K562 (cell line): ENCODE results near the gene CKMT2. TPM values are rescaled to one million over a fixed set of nuclear protein-coding genes. Genes with fewer than 3 reads are reported as not detected.

Experiments used
- ATAC-seq: fragments of 200-7000 bp; cut with Tn5 transposase; 3 replicates; pipeline ENCODE4 v1.9.1; 2020; ENCODE audit warnings: moderate library complexity
- BruUV-seq: library from RNA; stranded (reverse); fragments of 400-500 nt; replicated peaks from 2 replicates; lab custom pipeline; 2021; lab: Mats Ljungman, UMichigan
- CTCF ChIA-PET: fragments of 300-600 bp; formaldehyde crosslinking; extraction: SDS; loops from one replicate; lab custom pipeline; 2021; ENCODE audit warnings: low intra/inter-chr PET ratio; lab: Yijun Ruan, JAX
- POLR2A ChIA-PET: fragments of 300-600, 350-650 bp; sonication (Branson Sonifier 250); formaldehyde crosslinking; extraction: SDS; loops from one replicate; lab custom pipeline; 2021; ENCODE audit warnings: antibody characterized with exemption, inconsistent platforms; lab: Yijun Ruan, JAX
- DNase-seq, 4 experiments: peaks; one replicate each; pipeline versions ENCODE4 v3.0.0 to v3.0.0-alpha.2; 2011 to 2018; ENCODE audit warnings: low spot score in 3 of 4, mixed read lengths in 3 of 4; ENCODE audit errors: extremely low read depth in 1 of 4
- FAIRE-seq: peaks from 2 replicates; lab custom pipeline; 2011; peaks lifted over from hg19 to GRCh38; lab: Jason Lieb, UNC
- H2AFZ ChIP-seq: 2 replicates; pipeline ENCODE4 v1.6.0; 2011; ENCODE audit warnings: low read depth, low read length, control low read depth, inconsistent platforms
- H3K27ac ChIP-seq: fragments of 200-600 bp; 3 replicates; pipeline ENCODE4 v1.8.0; 2011; ENCODE audit warnings: low read depth, mild to moderate bottlenecking, control low read depth, inconsistent platforms, low read length, moderate library complexity, mixed read lengths; ENCODE audit errors: extremely low read depth
- H3K27me3 ChIP-seq, 2 experiments: fragments of 300-600 bp in 1 of 2; 2 replicates in 1 of 2; 3 replicates in 1 of 2; pipeline versions ENCODE4 v1.6.0 to v1.8.0; 2011; ENCODE audit warnings: inconsistent platforms in 2 of 2, low read length in 2 of 2, mild to moderate bottlenecking in 1 of 2, mixed read lengths in 1 of 2, moderate library complexity in 1 of 2; ENCODE audit not compliant: control insufficient read depth in 2 of 2, insufficient read depth in 2 of 2
- H3K36me3 ChIP-seq: fragments of 300-600 bp; 3 replicates; pipeline ENCODE4 v1.8.0; 2011; ENCODE audit warnings: mild to moderate bottlenecking, low read length, inconsistent platforms; ENCODE audit not compliant: control insufficient read depth, insufficient read depth
- H3K4me1 ChIP-seq, 2 experiments: fragments of 200-600 bp in 1 of 2; replicated peaks in 1 of 2; 2 replicates in 1 of 2; 3 replicates in 1 of 2; pipeline versions ENCODE4 v1.5.1 to v1.8.0; 2011; ENCODE audit warnings: inconsistent platforms in 2 of 2, low read length in 2 of 2, mild to moderate bottlenecking in 1 of 2, mixed read lengths in 1 of 2, moderate library complexity in 1 of 2; ENCODE audit not compliant: control insufficient read depth in 2 of 2, insufficient read depth in 2 of 2
- H3K4me2 ChIP-seq: 2 replicates; pipeline ENCODE4 v1.6.1; 2011; ENCODE audit warnings: low read length, control low read depth, inconsistent platforms, mixed read lengths; ENCODE audit not compliant: insufficient read depth
- H3K4me3 ChIP-seq: fragments of 200-600 bp; sonication (generic), shearing (Covaris generic); 2 replicates; pipeline ENCODE4 v1.5.1; 2016; ENCODE audit warnings: control low read depth, inconsistent platforms
- H3K79me2 ChIP-seq: fragments of 200-600 bp; 3 replicates; pipeline ENCODE4 v1.8.0; 2011; ENCODE audit warnings: low read length, inconsistent platforms; ENCODE audit not compliant: control insufficient read depth, insufficient read depth
- H3K9ac ChIP-seq, 2 experiments: 2 replicates each; pipeline versions ENCODE4 v1.6.0 to v1.6.1; 2011; ENCODE audit warnings: low read depth in 2 of 2, low read length in 2 of 2, control low read depth in 1 of 2, inconsistent platforms in 1 of 2, mild to moderate bottlenecking in 1 of 2, mixed read lengths in 1 of 2; ENCODE audit not compliant: insufficient read depth in 1 of 2
- H3K9me1 ChIP-seq: one replicate; pipeline ENCODE4 v1.6.0; 2011; ENCODE audit warnings: inconsistent platforms, mild to moderate bottlenecking, low read length, moderate library complexity; ENCODE audit not compliant: control insufficient read depth, insufficient read depth
- H3K9me3 ChIP-seq: replicated peaks from 2 replicates; pipeline ENCODE4 v1.5.1; 2011; ENCODE audit warnings: low read depth, low read length, inconsistent platforms; ENCODE audit not compliant: control insufficient read depth, insufficient read depth
- H4K20me1 ChIP-seq: replicated peaks from 2 replicates; pipeline ENCODE4 v1.6.1; 2011; ENCODE audit warnings: low read length, inconsistent platforms, mixed read lengths; ENCODE audit not compliant: control insufficient read depth, insufficient read depth
- DIDO1 ChIP-seq: fragments of 450-650 bp; IDR thresholded peaks from 2 replicates; pipeline ENCODE4 v1.6.1; 2016; ENCODE audit warnings: low read depth, missing biosample characterization, missing genetic modification characterization
- PHB ChIP-seq: fragments of 250-450 bp; sonication (Bioruptor Pico); IDR thresholded peaks from 2 replicates; pipeline ENCODE4 v1.5.0; 2021
- SAP30 ChIP-seq: fragments of 200-600 bp; sonication (generic); IDR thresholded peaks from 2 replicates; pipeline ENCODE4 v1.6.1; 2012; ENCODE audit warnings: borderline replicate concordance, low read depth, mild to moderate bottlenecking, moderate library complexity, low read length, control low read depth, inconsistent platforms; ENCODE audit not compliant: insufficient read depth, poor library complexity, severe bottlenecking
- ZKSCAN1 ChIP-seq: fragments of 150-350 bp; IDR thresholded peaks from 2 replicates; pipeline ENCODE4 v1.6.1; 2016; ENCODE audit warnings: low read depth, low read length
- ZNF316 ChIP-seq: fragments of 450-650 bp; IDR thresholded peaks from 2 replicates; pipeline ENCODE4 v1.6.1; 2016
- WGBS: fragments of 100-300 bp; shearing (Covaris generic); methylation state at CpG from one replicate; pipeline ENCODE4 v1.1.6; 2016; ENCODE audit warnings: low coverage, mixed read lengths; ENCODE audit not compliant: insufficient coverage; ENCODE audit errors: missing lambda C conversion rate; 5-methylcytosine and 5-hydroxymethylcytosine counted together
- in situ Hi-C: fragments of 300-500 bp; cut with MboI; formaldehyde crosslinking; loops from 4 replicates; pipeline ENCODE4 v1.15.0; 2018; ENCODE audit warnings: inconsistent platforms, mixed read lengths
- intact Hi-C: fragments of 100-400 bp; cut with micrococcal nuclease; formaldehyde crosslinking; loops from 2 replicates; pipeline ENCODE4 v1.14.2; 2022
- polyA plus RNA-seq, 8 experiments: library from polyadenylated mRNA; depleted of rRNA in 4 of 8; stranded (reverse) in 5 of 8; unstranded in 3 of 8; fragments of >200 nt; fragmentation: Nextera tagmentation in 2 of 8; fragmentation: Illumina TruSeq in 1 of 8; extraction: Ambion mirVana in 2 of 8; extraction: Trizol in 1 of 8; gene quantifications; 2 replicates each; pipeline versions ENCODE4 v1.2.1 to v1.2.3, GENCODE V29; 2011 to 2014; ENCODE audit warnings: inconsistent platforms in 1 of 8, missing spikeins in 1 of 8
- small RNA-seq: library from RNA; depleted of rRNA; stranded (forward); fragments of <200 nt; gene quantifications from one replicate; pipeline ENCODE3, GENCODE V24; 2014
- total RNA-seq, 7 experiments: library from RNA; depleted of rRNA in 6 of 7; stranded (reverse); fragments of >200 nt in 6 of 7; fragmentation: Illumina TruSeq in 2 of 7; extraction: Trizol in 2 of 7; gene quantifications; 2 replicates each; pipeline versions ENCODE4 v1.2.1 to v1.2.3, GENCODE V29; 2011 to 2021; ENCODE audit warnings: low replicate concordance in 1 of 7

Gene CKMT2
- total and polyA plus RNA-seq, 9 of the 15 experiments (the other 6 are each of a cell fraction or from before 2014, with no cell fraction given), result 0.03 TPM; not detected in 8

- TF ChIP-seq SAP30 (no peak), PHB (CRISPR knock-in tag) (no peak), ZNF316 (no peak)
- TF ChIP-seq, all 486 proteins: peak for 0
These were observed 82.2 kb downstream of the CKMT2 start (continued) for GRCh38 chr5:81315336-81315735.

DNA sequence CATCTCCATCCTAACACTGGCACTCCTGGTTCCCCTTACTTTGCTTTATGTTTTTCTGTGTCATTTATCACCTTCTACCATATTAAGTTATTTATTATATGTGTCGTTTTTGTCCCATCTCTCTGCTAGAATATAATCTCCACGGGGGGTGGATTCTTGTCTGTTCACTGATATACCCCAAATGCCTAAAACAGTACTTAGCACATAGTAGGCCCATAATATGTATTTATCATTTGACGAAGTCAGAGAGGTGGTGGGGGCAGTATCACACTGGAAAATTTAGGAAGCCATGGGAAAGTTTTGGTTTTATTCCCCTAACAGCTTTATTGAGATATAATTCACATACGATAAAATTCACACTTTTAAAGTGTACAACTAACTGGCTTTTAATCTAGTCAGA, 82.7 kb downstream of the CKMT2 start:
- H3K27me3 ChIP-seq, result no peaks in the 10 kb centered on the region
- no peak overlapping the region for H3K4me2 ChIP-seq
- DNase-seq, result no peak
- TF ChIP-seq ZKSCAN1 (peak; percentile 72), DIDO1 (tag) (no peak)
- TF ChIP-seq, all 486 proteins: peak for 1
- CTCF ChIA-PET, result no interaction called here
- no peaks in the 10 kb centered on the region for H4K20me1 ChIP-seq
- intact Hi-C loops, result no loop called here
- no peak overlapping the region for H3K27ac ChIP-seq
- H2AFZ ChIP-seq, result no peak overlapping the region
- no peak overlapping the region for H3K9ac ChIP-seq
- H3K36me3 ChIP-seq, result peaks cover 29% of the 10 kb centered on the region; the same call in 2 of the 3 replicates
- 39% methylated on average over 4 of the region's 4 CpGs for WGBS
- POLR2A ChIA-PET, result interaction anchor here (0.9 to 1.2 kb wide), 2 partner anchors 14 to 16 kb away, joined by 3 read pairs; no protein-coding TSS in a partner anchor
- H3K9me1 ChIP-seq, result no peaks in the 10 kb centered on the region
- ATAC-seq, result no peak
- no peaks in the 10 kb centered on the region for H3K4me1 ChIP-seq
- in situ Hi-C loops, result no loop called here
- no TSS peak for BruUV-seq
- no peaks in the 10 kb centered on the region for H3K9me3 ChIP-seq
- no peaks in the 10 kb centered on the region for H3K79me2 ChIP-seq
- no peak for FAIRE-seq
- no peak overlapping the region for H3K4me3 ChIP-seq

Small RNA genes lying within 50 kb of the gene (small RNA-seq; reads per million reads assigned to genes)
- gene AC026436.1, result not detected

Other genes starting within 250 kb of the CKMT2 start
- 35.9 and 43.2 TPM in 2 replicates for gene ZCCHC9, start 68.3 kb downstream of the CKMT2 start, total RNA-seq (2014; rRNA removed)
- gene ZCCHC9, start 68.3 kb downstream of the CKMT2 start, total RNA-seq (2014; rRNA removed; fragmentation: Illumina TruSeq; extraction: Trizol), result 62.6 and 68.0 TPM in 2 replicates
- gene ZCCHC9, start 68.3 kb downstream of the CKMT2 start, total RNA-seq (2015; rRNA removed; fragmentation: Illumina TruSeq; extraction: Trizol), result 54.8 and 59.9 TPM in 2 replicates
- 40.3 and 42.0 TPM in 2 replicates for gene ZCCHC9, start 68.3 kb downstream of the CKMT2 start, total RNA-seq (2021)
- 43.9 and 48.7 TPM in 2 replicates for gene ZCCHC9, start 68.3 kb downstream of the CKMT2 start, polyA plus RNA-seq (2011; rRNA removed)
- 62.3 and 74.7 TPM in 2 replicates for gene ZCCHC9, start 68.3 kb downstream of the CKMT2 start, polyA plus RNA-seq (2014; fragmentation: Illumina TruSeq; extraction: Trizol)
- 10 to 100 TPM; 77.1 to 95.3 TPM for gene ZCCHC9, start 68.3 kb downstream of the CKMT2 start, polyA plus RNA-seq (2014; fragmentation: Nextera tagmentation; extraction: Ambion mirVana)
- 48.7 and 49.4 TPM in 2 replicates for gene ZCCHC9, start 68.3 kb downstream of the CKMT2 start, polyA plus RNA-seq (2014; rRNA removed)
- gene ACOT12, start 160.8 kb downstream of the CKMT2 start, total RNA-seq (2014; rRNA removed), result not detected in 2 replicates
- not detected in 2 replicates for gene ACOT12, start 160.8 kb downstream of the CKMT2 start, total RNA-seq (2014; rRNA removed; fragmentation: Illumina TruSeq; extraction: Trizol)
- gene ACOT12, start 160.8 kb downstream of the CKMT2 start, total RNA-seq (2015; rRNA removed; fragmentation: Illumina TruSeq; extraction: Trizol), result not detected in 2 replicates
- gene ACOT12, start 160.8 kb downstream of the CKMT2 start, total RNA-seq (2021), result not detected in 2 replicates
- gene ACOT12, start 160.8 kb downstream of the CKMT2 start, polyA plus RNA-seq (2011; rRNA removed), result not detected in 2 replicates
- gene ACOT12, start 160.8 kb downstream of the CKMT2 start, polyA plus RNA-seq (2014; fragmentation: Illumina TruSeq; extraction: Trizol), result not detected in 2 replicates
- gene ACOT12, start 160.8 kb downstream of the CKMT2 start, polyA plus RNA-seq (2014; fragmentation: Nextera tagmentation; extraction: Ambion mirVana), result not detected
- gene ACOT12, start 160.8 kb downstream of the CKMT2 start, polyA plus RNA-seq (2014; rRNA removed), result 0.03 TPM in 1 of 2 replicates, not detected in the other